ENCODE data around the gene HNRNPF.
A peak's percentile ranks its signal among the peaks of the same experiment; 100 is the strongest.
"Not testable (repeated sequence)": the region's sequence is repeated elsewhere in the genome, so short reads cannot be mapped to it uniquely, and the experiment has no call there.

The HNRNPF gene

GRCh38 chr10:43348511-43349312 is 60.3 kb downstream of the HNRNPF start:
- peak; percentile 69 for DNase-seq (ENCODE audit: low read depth in 2 of 2)

- no peak for DNase-seq (ENCODE audit: low read depth in 2 of 2)
Observed at GRCh38 chr10:43347997-43348396, 61.0 kb downstream of the HNRNPF start.

DNA sequence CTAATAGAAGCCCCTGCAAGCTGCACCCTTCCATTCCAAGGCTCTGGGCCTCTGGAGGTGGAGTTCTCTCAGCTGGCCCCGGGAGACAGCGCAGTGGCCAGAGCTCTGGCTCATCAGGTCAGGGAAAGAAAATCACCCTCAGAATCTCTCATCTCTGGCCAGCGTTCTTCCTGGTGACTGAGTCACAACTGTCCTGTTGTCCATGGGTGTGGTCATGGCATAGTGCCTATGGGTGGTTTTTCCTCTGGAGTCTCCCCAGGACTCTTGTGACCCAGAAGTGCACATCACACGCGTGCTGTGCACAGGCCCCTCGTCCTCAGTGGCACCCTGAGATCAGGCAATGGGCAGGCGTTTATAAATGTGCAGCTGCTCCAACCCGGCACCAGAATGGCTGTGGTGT is 64.9 kb downstream of the HNRNPF start:
- DNase-seq (ENCODE audit: low read depth in 2 of 2): no peak

DNA sequence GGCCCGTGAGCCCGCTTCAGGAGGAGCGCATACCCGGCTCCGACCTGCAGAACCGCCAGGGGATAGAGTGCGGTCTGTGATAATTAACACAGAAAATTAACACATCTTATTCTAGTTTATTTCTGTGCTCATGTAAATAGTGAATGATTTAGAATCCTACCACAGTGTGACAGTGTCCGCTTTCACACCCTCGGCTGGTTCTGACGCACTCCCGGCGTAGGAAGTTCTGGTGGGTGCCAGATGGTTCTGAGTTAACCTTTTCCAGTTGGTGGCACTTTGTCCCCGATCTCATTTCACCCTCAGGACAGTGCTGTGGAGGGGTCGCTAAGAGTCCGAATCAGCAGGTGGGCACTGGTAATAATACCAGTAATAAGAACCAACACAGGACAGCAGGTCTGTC is 65.9 kb downstream of the HNRNPF start:
- DNase-seq (ENCODE audit: low read depth in 2 of 2): no peak

DNA sequence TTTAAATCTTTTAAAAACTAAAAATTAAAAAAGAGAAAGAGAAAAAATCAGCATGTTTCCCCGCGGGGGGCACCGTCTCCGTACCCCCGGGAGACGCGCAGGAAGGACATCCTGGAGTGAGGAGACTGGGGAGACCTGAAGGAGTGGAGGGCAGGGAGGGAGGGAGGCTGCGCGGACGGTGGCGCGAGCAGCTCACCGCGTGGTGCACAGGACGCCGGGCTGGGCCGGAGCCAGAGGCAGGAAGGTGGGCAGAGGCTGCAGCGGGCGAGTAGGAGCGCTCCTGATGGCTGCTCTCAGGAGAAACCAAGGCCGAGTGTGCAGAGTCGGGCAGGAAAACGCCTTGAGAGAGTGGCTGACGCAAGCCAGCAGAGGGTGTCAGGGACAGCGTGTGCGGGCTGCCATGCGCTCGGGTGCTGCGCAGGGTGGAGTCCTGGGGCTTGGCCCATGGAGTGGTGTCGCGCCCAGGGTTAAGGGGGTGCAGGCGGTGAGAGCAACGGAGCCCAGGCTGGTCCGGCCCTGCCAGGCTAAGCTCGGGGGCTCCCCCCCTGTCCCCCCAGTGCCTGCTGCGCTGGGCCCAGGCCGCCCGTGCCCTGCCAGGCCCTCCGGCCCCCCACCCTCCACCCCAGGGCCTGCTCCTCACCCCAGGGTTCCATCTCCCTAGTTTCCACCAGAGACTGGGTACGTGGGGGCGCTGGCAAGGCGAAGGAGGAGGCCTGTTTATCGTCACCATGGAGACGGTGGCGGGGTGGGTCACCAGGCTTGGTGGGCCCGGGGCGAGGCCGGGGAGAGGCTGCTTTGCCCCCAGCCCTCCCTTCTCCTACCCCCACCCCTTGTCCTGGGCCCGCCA is 66.5 kb downstream of the HNRNPF start:
- DNase-seq (ENCODE audit: low read depth in 2 of 2): no peak

- no peak for DNase-seq (ENCODE audit: low read depth in 2 of 2)
Observed at GRCh38 chr10:43341450-43341849, 67.5 kb downstream of the HNRNPF start.

DNA sequence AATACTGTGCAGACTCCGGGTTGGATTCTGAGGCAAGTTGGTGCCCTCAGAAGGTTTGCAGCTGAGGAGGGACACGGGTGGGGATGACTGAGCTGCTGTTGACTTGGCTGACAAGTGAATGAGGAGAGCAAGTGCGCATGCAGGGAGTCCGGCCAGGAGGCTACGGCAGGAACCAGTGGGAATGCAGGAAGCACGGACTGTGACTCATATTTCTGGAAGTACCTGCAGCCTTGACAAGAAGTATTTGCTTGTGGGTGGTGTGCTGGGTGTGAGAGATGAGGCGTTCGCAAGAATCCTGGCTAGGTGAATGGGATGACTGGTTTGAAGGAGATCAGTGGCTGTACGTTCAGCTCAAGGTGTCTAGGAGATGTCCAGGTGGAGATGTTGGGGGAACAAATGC is 68.4 kb downstream of the HNRNPF start:
- no peak for DNase-seq (ENCODE audit: low read depth in 2 of 2)

GRCh38 chr10:43340101-43340500 is 68.9 kb downstream of the HNRNPF start:
- DNase-seq (ENCODE audit: low read depth in 2 of 2): no peak

DNA sequence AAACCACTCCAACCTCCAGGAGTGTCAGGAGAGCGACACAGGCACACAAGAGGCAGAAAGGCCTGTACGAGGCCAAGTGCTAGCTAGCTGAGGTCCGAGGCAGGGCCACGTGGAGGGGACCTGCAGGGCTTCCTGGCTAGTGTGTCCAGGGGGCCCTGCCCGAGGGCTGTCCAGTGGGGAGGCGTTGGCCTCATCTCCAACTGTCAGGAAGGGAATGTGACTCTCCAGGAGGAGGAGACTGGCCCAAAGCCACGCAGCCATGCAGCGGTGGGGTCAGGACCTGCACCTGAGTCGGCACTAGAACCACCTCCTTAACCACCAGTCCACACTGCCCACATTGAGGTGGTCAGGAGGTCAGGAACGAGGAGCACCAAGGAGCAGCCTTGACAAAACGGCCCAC is 69.8 kb downstream of the HNRNPF start:
- no peak for DNase-seq (ENCODE audit: low read depth in 2 of 2)

- no peak for DNase-seq (ENCODE audit: low read depth in 2 of 2)
Observed at GRCh38 chr10:43338117-43338516, 70.9 kb downstream of the HNRNPF start.

DNA sequence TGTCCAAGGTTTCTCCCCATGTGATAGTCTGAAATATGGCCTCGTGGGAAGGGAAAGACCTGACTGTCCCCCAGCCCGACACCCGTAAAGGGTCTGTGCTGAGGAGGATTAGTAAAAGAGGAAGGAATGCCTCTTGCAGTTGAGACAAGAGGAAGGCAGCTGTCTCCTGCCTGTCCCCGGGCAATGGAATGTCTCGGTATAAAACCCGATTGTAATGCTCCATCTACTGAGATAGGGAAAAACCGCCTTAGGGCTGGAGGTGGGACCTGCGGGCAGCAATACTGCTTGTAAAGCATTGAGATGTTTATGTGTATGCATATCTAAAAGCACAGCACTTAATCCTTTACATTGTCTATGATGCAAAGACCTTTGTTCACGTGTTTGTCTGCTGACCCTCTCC is 71.5 kb downstream of the HNRNPF start:
- not testable (repeated sequence) for DNase-seq (ENCODE audit: low read depth in 2 of 2)

DNA sequence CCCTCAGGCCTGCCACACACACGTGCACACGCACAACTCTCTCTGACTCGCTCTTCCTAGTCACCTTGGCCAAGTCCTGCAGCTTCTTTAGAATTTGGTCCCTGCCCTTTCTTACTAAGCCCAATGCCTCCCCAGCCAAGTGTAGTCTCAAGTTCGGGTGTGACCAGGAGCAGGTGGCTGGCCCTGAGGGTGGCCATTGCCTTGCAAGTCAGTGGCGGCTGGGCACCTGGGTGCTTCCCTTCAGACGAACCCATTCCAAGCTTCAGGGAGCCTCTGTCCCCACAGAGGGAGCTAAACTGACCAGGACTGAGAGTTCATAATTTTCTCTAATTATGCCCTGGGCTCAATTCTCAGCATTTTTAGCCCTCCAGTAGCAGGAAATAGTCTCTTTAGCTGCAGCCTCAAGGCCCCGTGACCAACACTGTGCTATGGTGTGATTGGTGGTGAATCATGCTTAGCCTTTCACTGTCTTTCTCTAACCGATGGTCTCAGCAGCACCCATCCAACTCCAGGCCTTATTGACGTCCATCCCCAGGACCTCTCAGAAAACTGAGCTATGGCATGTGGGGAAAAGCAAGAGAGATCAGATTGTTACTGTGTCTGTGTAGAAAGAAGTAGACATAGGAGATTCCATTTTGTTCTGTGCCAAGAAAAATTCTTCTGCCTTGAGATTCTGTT is 72.2 kb downstream of the HNRNPF start:
- DNase-seq (ENCODE audit: low read depth in 2 of 2): no peak

GRCh38 chr10:43336061-43336460 is 72.9 kb downstream of the HNRNPF start:
- no peak for DNase-seq (ENCODE audit: low read depth in 2 of 2)

Data from activated CD8-positive, alpha-beta memory T cell treated with anti-CD3 and anti-CD28 coated beads for 4 hours (primary cell).